AG04450 (cell line): Measurements from ENCODE around the gene EPN2. TPM values are rescaled to one million over a fixed set of nuclear protein-coding genes. Genes with fewer than 3 reads are reported as not detected.

Source experiments
- CTCF ChIA-PET: fragments of 300-600, 350-600 bp; formaldehyde crosslinking; extraction: SDS; loops from one replicate; lab custom pipeline; 2022; ENCODE audit warnings: antibody characterized with exemption, inconsistent platforms; lab: Charles Lee
- POLR2A ChIA-PET: fragments of 350-600 bp; formaldehyde crosslinking; extraction: SDS; loops from one replicate; lab custom pipeline; 2021; ENCODE audit warnings: antibody characterized with exemption, inconsistent platforms; lab: Yijun Ruan, JAX
- DNase-seq: peaks from one replicate; pipeline ENCODE4 v3.0.0-alpha.2; 2011; ENCODE audit warnings: low read depth, low spot score
- H3K27ac ChIP-seq: one replicate; pipeline ENCODE4 v1.5.1; 2012; ENCODE audit warnings: low read depth, low read length, control low read depth
- H3K27me3 ChIP-seq: one replicate; pipeline ENCODE4 v1.6.0; 2012; ENCODE audit warnings: low read length; ENCODE audit not compliant: control insufficient read depth, insufficient read depth
- H3K4me3 ChIP-seq: 2 replicates; pipeline ENCODE4 v1.5.1; 2011; ENCODE audit warnings: mild to moderate bottlenecking, low read depth, low read length, control low read depth
- H3K9me3 ChIP-seq: 2 replicates; pipeline ENCODE4 v1.5.1; 2012; ENCODE audit warnings: low read length; ENCODE audit not compliant: control insufficient read depth, insufficient read depth
- CTCF ChIP-seq: IDR thresholded peaks from 2 replicates; pipeline ENCODE4 v1.5.1; 2011; ENCODE audit warnings: low read depth, low read length, control low read depth, inconsistent platforms
- polyA plus RNA-seq: library from polyadenylated mRNA; depleted of rRNA; stranded (reverse); fragments of >200 nt; gene quantifications from 2 replicates; pipeline ENCODE4 v1.2.3, GENCODE V29; 2011

EPN2 gene
- polyA plus RNA-seq, 1 experiment: 27.9 TPM

DNA sequence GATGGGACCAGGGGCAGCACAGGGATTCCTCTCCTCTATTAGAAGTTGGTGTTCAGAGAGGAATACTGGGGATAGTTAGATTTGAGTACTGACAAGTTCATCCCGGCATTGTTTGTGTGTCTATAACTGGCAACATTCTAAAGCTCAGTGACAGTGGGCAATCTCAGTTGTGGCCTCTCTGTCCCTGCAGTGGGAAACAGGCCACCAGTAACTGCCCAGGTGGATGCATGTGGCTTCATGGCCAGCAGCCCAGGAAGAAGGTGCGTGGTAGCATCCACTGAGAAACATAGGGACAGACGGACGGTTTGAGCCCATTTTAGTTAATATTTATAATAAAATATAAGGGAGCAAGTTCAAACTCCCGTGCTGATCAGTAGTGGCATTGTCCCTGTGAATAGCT is 73.8 kb downstream of the EPN2 start:
- H3K9me3 ChIP-seq: no peaks in the 10 kb centered on the region
- no peak overlapping the region for H3K27ac ChIP-seq
- H3K4me3 ChIP-seq: no peak overlapping the region
- ChIA-PET CTCF (no interaction called here), POLR2A (no interaction called here)
- no peak for TF ChIP-seq CTCF
- no peaks in the 10 kb centered on the region for H3K27me3 ChIP-seq
- DNase-seq: no peak

DNA sequence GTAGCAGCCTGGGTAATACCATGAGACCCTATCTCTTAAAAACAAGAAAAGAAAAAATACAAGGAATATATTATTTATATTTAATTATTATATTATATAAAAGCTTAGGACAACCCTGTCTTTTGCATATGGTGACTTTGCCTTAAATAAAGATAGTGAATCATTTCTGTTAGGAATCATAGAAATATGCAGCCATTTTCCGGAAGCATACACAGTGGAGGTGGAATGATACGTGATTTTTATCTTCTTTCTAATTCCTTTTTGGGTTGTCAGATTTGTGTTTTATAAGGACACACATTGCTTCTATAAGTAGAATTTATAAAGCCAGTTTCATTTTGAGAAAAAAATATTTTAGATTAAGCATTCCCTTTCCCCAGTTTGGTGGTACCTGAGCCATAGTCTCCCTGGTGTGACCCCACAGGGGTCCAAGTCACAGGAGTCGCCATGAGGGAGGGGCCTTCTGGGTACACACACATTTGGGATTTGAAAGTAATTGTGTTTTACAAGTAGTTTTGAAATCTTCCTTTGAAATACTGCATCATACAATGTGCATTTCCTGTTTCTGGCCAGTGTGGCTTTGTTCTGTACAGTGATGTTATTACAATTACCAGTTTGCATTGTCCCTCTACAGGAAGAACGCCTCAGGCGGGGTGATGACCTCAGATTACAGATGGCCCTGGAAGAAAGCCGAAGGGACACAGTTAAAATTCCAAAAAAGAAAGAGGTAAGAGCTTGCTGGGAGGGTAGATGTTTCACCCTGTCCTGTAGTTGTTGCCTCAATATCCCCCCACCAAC is 74.5 kb downstream of the EPN2 start:
- POLR2A ChIA-PET: no interaction called here
- no peaks in the 10 kb centered on the region for H3K9me3 ChIP-seq
- CTCF ChIA-PET: no interaction called here
- no peak for DNase-seq
- no peak overlapping the region for H3K27ac ChIP-seq
- TF ChIP-seq CTCF: no peak
- no peaks in the 10 kb centered on the region for H3K27me3 ChIP-seq
- no peak overlapping the region for H3K4me3 ChIP-seq

DNA sequence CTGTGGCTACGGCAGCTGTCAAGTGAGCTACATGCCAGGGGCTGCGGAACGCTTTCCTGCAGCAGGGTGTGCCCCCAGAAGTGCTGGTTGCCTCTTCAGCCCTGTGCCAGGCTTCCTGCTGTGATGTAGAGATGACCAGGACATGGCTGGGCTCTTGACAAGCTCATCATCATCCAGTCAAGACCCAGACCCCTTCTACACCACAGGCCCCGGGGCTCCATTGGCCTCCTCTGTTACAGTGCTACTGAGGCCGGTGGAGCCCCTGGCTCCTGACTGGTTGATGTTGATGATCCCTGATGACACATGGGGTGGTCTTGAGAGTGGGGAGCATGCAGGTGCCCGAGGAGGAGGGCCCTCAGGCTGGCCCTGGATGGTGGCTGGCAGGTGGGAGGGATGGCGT is 75.2 kb downstream of the EPN2 start:
- no peaks in the 10 kb centered on the region for H3K27me3 ChIP-seq
- ChIA-PET CTCF (no interaction called here), POLR2A (no interaction called here)
- no peaks in the 10 kb centered on the region for H3K9me3 ChIP-seq
- TF ChIP-seq CTCF: no peak
- H3K27ac ChIP-seq: no peak overlapping the region
- no peak overlapping the region for H3K4me3 ChIP-seq
- no peak for DNase-seq

DNA sequence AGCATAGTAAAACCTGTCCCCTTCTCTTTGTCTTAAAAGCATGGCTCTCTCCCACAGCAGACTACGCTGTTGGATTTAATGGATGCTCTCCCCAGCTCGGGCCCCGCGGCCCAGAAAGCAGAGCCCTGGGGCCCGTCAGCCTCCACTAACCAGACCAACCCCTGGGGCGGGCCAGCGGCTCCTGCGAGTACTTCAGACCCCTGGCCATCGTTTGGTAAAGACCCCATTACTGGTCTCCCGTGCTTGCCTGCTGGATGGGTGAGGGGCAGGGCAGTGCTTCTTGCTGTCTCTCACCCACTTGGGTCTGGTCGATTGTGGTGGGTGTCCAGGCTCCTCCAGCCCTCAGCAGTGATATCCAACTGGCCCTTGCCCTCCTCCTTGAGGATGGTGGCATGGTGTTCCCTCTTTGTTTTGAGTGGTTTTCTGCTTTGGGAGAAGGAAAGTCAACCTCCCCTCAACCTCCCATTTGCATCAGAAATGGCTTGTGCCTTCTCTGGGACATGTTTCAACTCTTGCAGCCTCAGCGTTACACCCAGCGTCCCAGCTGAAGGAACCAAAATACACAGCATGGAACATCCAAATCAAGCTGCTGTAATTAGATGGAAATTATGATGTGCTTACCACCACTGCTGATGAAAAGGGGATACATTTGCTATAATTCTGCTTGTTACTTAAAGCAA is 76.0 kb downstream of the EPN2 start:
- ChIA-PET POLR2A (no interaction called here), CTCF (no interaction called here)
- Histone ChIP-seq H3K27me3 (no peaks in the 10 kb centered on the region), H3K4me3 (no peak overlapping the region), H3K9me3 (no peaks in the 10 kb centered on the region), H3K27ac (no peak overlapping the region)
- no peak for DNase-seq
- TF ChIP-seq CTCF: no peak
